Tibial nerve (tissue), 4 donors: Measurements from ENCODE around the gene DCN. TPM values are rescaled to one million over a fixed set of nuclear protein-coding genes. Genes with fewer than 3 reads are reported as not detected.

ENCODE experiments used
- DNase-seq, 2 donors: peaks; one replicate each; pipeline ENCODE4 v3.0.0-alpha.2; 2019; ENCODE audit warnings: low spot score in 2 of 2
- H3K27ac ChIP-seq, 4 donors: fragments of 200-600 bp; sonication (generic) in 3 of 4; one replicate each; pipeline ENCODE4 v1.5.1; 2017 to 2019; ENCODE audit warnings: mild to moderate bottlenecking in 1 of 4
- H3K27me3 ChIP-seq, 2 donors: fragments of 200-600 bp; sonication (generic) in 1 of 2; one replicate each; pipeline versions ENCODE4 v1.5.1 to v1.6.0; 2017 to 2019
- H3K36me3 ChIP-seq, 3 donors: fragments of 200-600 bp; sonication (generic); one replicate each; pipeline ENCODE4 v1.5.1; 2018 to 2019
- H3K4me1 ChIP-seq, 4 donors: fragments of 200-600 bp; sonication (generic) in 3 of 4; one replicate each; pipeline ENCODE4 v1.5.1; 2017 to 2019
- H3K4me3 ChIP-seq, 4 donors: fragments of 200-600 bp; sonication (generic) in 3 of 4; one replicate each; pipeline ENCODE4 v1.5.1; 2017 to 2019; ENCODE audit warnings: mild to moderate bottlenecking in 1 of 4, moderate library complexity in 1 of 4
- H3K9me3 ChIP-seq, 4 donors: fragments of 200-600 bp; sonication (generic) in 3 of 4; one replicate each; pipeline ENCODE4 v1.5.1; 2017 to 2019
- CTCF ChIP-seq, 5 experiments: fragments of 200-600 bp in 3 of 5; fragments of 450-650 bp in 2 of 5; sonication (generic) in 3 of 5; IDR thresholded peaks; one replicate each; pipeline ENCODE4 v1.5.1; 2016 to 2019; ENCODE audit warnings: antibody characterized with exemption in 5 of 5, mild to moderate bottlenecking in 3 of 5, moderate library complexity in 2 of 5
- EP300 ChIP-seq, 2 donors: sonication (generic); formaldehyde crosslinking; IDR thresholded peaks; one replicate each; pipeline ENCODE4 v1.6.1; 2017; ENCODE audit warnings: antibody characterized with exemption in 2 of 2, mild to moderate bottlenecking in 1 of 2
- POLR2A ChIP-seq, 2 donors: fragments of 450-650 bp; IDR thresholded peaks; one replicate each; pipeline ENCODE4 v1.6.1; 2017; ENCODE audit warnings: antibody characterized with exemption in 2 of 2, mild to moderate bottlenecking in 2 of 2, moderate library complexity in 2 of 2
- WGBS, 2 donors: methylation state at CpG; one replicate each; pipeline ENCODE4 v1.1.5; 2018; 5-methylcytosine and 5-hydroxymethylcytosine counted together
- total RNA-seq, 4 donors: library from RNA; depleted of rRNA; stranded (reverse); fragments of >200 nt; gene quantifications; one replicate each; pipeline ENCODE4 v1.1.0, GENCODE V29; 2016

The DCN gene
- total RNA-seq, 4 donors from 2014 or later, result 1,578 to 4,304 (median 2,586) TPM

DNA sequence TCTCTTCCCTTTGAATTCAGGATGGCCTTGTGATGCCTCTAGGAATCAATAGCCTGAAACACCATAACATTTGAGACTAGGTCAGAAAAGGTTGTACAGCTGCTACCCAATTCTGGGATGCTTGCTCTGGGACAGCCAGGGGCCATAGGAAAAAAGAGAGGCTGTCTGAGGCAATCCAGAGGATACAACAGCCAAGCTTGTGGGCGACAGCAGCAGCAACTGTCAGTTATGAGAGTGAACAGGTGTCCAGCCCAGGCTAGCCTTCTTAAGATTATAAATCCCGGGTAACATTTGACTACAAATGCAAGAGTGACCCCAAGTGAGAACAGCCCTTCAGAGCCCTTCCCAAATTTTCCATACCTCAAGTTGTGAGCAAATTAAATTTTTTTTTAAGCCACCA, 11.1 kb downstream of the DCN start:
- no peak for TF ChIP-seq CTCF (IDR thresholded peaks at IDR 0.05)
- TF ChIP-seq POLR2A (IDR thresholded peaks at IDR 0.05), result no peak
- TF ChIP-seq EP300 (IDR thresholded peaks at IDR 0.05), result no peak
- H3K27ac ChIP-seq, result no peak overlapping the region
- H3K27me3 ChIP-seq, result no peaks in the 10 kb centered on the region
- no peaks in the 10 kb centered on the region for H3K9me3 ChIP-seq
- H3K36me3 ChIP-seq, result peaks cover 0 to 20% (median 0%) of the 10 kb centered on the region in 3 donors
- no peak for DNase-seq
- peaks cover 0 to 9% (median 0%) of the 10 kb centered on the region in 4 donors for H3K4me1 ChIP-seq
- WGBS, 2 donors, result 65 to 74% methylated on average over 2 of the region's 2 CpGs
- H3K4me3 ChIP-seq, result peak overlapping the region in 1 of 4 donors; percentile 59

GRCh38 chr12:91163116-91163515, 19.5 kb downstream of the DCN start:
- Histone ChIP-seq H3K4me1 (peaks cover 0 to 11% (median 0%) of the 10 kb centered on the region in 4 donors), H3K9me3 (no peaks in the 10 kb centered on the region), H3K27me3 (no peaks in the 10 kb centered on the region), H3K27ac (no peak overlapping the region), H3K4me3 (no peak overlapping the region), H3K36me3 (peaks cover 0 to 29% (median 0%) of the 10 kb centered on the region in 3 donors)
- DNase-seq, result no peak
- TF ChIP-seq CTCF (IDR thresholded peaks at IDR 0.05) (no peak), POLR2A (IDR thresholded peaks at IDR 0.05) (no peak), EP300 (IDR thresholded peaks at IDR 0.05) (no peak)

- no peaks in the 10 kb centered on the region for H3K9me3 ChIP-seq
- no peak overlapping the region for H3K27ac ChIP-seq
- DNase-seq, result no peak
- H3K4me3 ChIP-seq, result no peak overlapping the region
- H3K36me3 ChIP-seq, result peaks cover 0 to 39% (median 0%) of the 10 kb centered on the region in 3 donors
- no peaks in the 10 kb centered on the region for H3K27me3 ChIP-seq
- peaks cover 0 to 12% (median 0%) of the 10 kb centered on the region in 4 donors for H3K4me1 ChIP-seq
- TF ChIP-seq CTCF (IDR thresholded peaks at IDR 0.05) (no peak), EP300 (IDR thresholded peaks at IDR 0.05) (no peak), POLR2A (IDR thresholded peaks at IDR 0.05) (no peak)
Observed at GRCh38 chr12:91161009-91161408, 21.6 kb downstream of the DCN start.

DNA sequence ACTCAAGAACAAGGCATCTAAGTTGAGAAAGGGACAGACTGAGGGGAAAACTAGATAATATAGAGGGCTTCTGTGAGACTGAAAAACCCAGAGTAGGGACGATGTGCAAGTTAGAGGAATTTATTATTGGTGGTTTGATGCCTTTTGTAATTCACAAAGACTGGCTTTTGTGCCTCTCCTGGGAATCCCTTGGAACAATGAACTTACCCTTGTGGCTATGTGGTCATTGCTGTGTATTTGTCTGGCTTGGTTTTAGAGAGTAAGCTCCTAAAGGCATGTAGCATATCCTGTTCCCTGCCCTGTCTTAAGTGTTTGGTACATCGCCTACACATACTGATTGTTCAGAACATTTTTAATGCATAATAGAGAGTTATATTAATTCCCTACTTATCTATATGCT, 26.6 kb downstream of the DCN start:
- H3K4me3 ChIP-seq, result no peak overlapping the region
- peaks cover 0 to 38% (median 0%) of the 10 kb centered on the region in 3 donors for H3K36me3 ChIP-seq
- no peaks in the 10 kb centered on the region for H3K9me3 ChIP-seq
- peaks cover 0 to 22% (median 0%) of the 10 kb centered on the region in 4 donors for H3K4me1 ChIP-seq
- TF ChIP-seq EP300 (IDR thresholded peaks at IDR 0.05), result peak in 1 of 2 donors; percentile 36
- no peak for TF ChIP-seq POLR2A (IDR thresholded peaks at IDR 0.05)
- WGBS, 2 donors, result 54 to 60% methylated on average over 2 of the region's 2 CpGs
- no peak overlapping the region for H3K27ac ChIP-seq
- no peaks in the 10 kb centered on the region for H3K27me3 ChIP-seq
- DNase-seq, result no peak

- Histone ChIP-seq H3K9me3 (no peaks in the 10 kb centered on the region), H3K36me3 (peaks cover 0 to 46% (median 0%) of the 10 kb centered on the region in 3 donors), H3K4me1 (peaks cover 0 to 17% (median 0%) of the 10 kb centered on the region in 4 donors), H3K4me3 (no peak overlapping the region), H3K27me3 (no peaks in the 10 kb centered on the region), H3K27ac (no peak overlapping the region)
- WGBS, 2 donors, result 71 to 76% methylated on average over 3 of the region's 3 CpGs
- TF ChIP-seq POLR2A (IDR thresholded peaks at IDR 0.05), result no peak
- TF ChIP-seq CTCF (IDR thresholded peaks at IDR 0.05), result no peak
- no peak for TF ChIP-seq EP300 (IDR thresholded peaks at IDR 0.05)
- DNase-seq, result no peak
Observed at GRCh38 chr12:91154131-91154530, 28.5 kb downstream of the DCN start.

DNA sequence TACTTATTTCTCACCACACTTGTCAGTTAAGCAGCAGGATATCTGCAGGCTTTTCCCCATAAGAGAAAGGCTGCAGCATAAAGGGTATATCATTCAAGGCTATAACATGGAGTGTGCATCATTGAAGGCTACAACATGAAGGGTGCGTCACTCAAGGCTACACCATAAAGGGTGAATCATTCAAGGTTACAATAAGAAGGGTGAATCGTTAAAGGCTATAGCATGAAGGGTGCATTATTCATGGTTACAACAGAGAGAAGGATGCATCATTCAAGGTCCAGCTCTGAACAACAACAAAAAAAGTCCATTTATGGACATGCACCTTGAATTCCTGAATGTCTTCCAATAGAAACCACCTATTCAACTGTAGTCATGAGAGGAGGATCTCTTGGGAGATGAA, 38.6 kb downstream of the DCN start:
- peaks cover 5 to 34% (median 10%) of the 10 kb centered on the region in 4 donors for H3K4me1 ChIP-seq
- no peaks in the 10 kb centered on the region for H3K27me3 ChIP-seq
- peaks cover 0 to 7% (median 0%) of the 10 kb centered on the region in 3 donors for H3K36me3 ChIP-seq
- H3K27ac ChIP-seq, result no peak overlapping the region
- 83 to 90% methylated on average over 2 of the region's 2 CpGs for WGBS, 2 donors
- no peak for DNase-seq
- H3K9me3 ChIP-seq, result no peaks in the 10 kb centered on the region
- H3K4me3 ChIP-seq, result no peak overlapping the region
- TF ChIP-seq POLR2A (IDR thresholded peaks at IDR 0.05), result no peak
- TF ChIP-seq EP300 (IDR thresholded peaks at IDR 0.05), result no peak
- no peak for TF ChIP-seq CTCF (IDR thresholded peaks at IDR 0.05)
